Stimulated activated naive CD4-positive, alpha-beta T cell (primary cell): ENCODE results near the gene PHLDB3.
A peak's percentile ranks its signal among the peaks of the same experiment; 100 is the strongest.

Source experiments
- DNase-seq, 6 experiments: peaks; one replicate each; lab custom pipeline; 2025; lab: John Stamatoyannopoulos, UW

Gene PHLDB3

GRCh38 chr19:43499042-43499441 lies 5.5 kb downstream of the PHLDB3 start:
- DNase-seq, result no peak

GRCh38 chr19:43498233-43498842 lies 6.2 kb downstream of the PHLDB3 start:
- no peak for DNase-seq

GRCh38 chr19:43496960-43497359 lies 7.6 kb downstream of the PHLDB3 start:
- DNase-seq, result no peak

GRCh38 chr19:43495082-43495481 lies 9.5 kb downstream of the PHLDB3 start:
- DNase-seq, result no peak

- DNase-seq, result no peak
Observed at GRCh38 chr19:43490759-43491158, 13.8 kb downstream of the PHLDB3 start.

GRCh38 chr19:43489979-43490599 lies 14.5 kb downstream of the PHLDB3 start:
- DNase-seq, result no peak

GRCh38 chr19:43489310-43489709 lies 15.2 kb downstream of the PHLDB3 start:
- DNase-seq, result no peak

- DNase-seq, result no peak
Observed at GRCh38 chr19:43488179-43488578, 16.4 kb downstream of the PHLDB3 start.

- no peak for DNase-seq
Observed at GRCh38 chr19:43486412-43486811, 18.1 kb downstream of the PHLDB3 start.

GRCh38 chr19:43485951-43486350 lies 18.6 kb downstream of the PHLDB3 start:
- no peak for DNase-seq

- DNase-seq, result no peak
Observed at GRCh38 chr19:43483281-43483680, 21.3 kb downstream of the PHLDB3 start.

GRCh38 chr19:43482193-43482592 lies 22.4 kb downstream of the PHLDB3 start:
- DNase-seq, result no peak

GRCh38 chr19:43481701-43482100 lies 22.8 kb downstream of the PHLDB3 start:
- DNase-seq, result no peak

- DNase-seq, result no peak
Observed at GRCh38 chr19:43480574-43480973, 24.0 kb downstream of the PHLDB3 start.

- no peak for DNase-seq
Observed at GRCh38 chr19:43479961-43480561, 24.5 kb downstream of the PHLDB3 start.

- DNase-seq, result no peak
Observed at GRCh38 chr19:43479226-43479625, 25.3 kb downstream of the PHLDB3 start.

- no peak for DNase-seq
Observed at GRCh38 chr19:43478323-43478722, 26.2 kb downstream of the PHLDB3 start.

GRCh38 chr19:43476606-43477005 lies 27.9 kb downstream of the PHLDB3 start:
- no peak for DNase-seq

- DNase-seq, result peak; percentile 95 to 98 (median 96)
Observed at GRCh38 chr19:43474986-43475705, 29.4 kb downstream of the PHLDB3 start.

- DNase-seq, result no peak
Observed at GRCh38 chr19:43474487-43474886, 30.1 kb downstream of the PHLDB3 start.

- DNase-seq, result no peak
Observed at GRCh38 chr19:43471091-43471490, 33.5 kb downstream of the PHLDB3 start.

- peak; percentile 79 to 91 (median 84) for DNase-seq
Observed at GRCh38 chr19:43470288-43470687, 34.3 kb downstream of the PHLDB3 start.

- DNase-seq, result peak; percentile 20 to 73 (median 56)
Observed at GRCh38 chr19:43469160-43469480, 35.4 kb downstream of the PHLDB3 start.
